SK-N-SH (cell line): ENCODE results near the gene GLIS2.

Experiments used
- EP300 ChIP-seq, 2 experiments: IDR thresholded peaks; 2 replicates each; pipeline versions ENCODE4 v1.4.0 to v1.6.1; 2012; ENCODE audit warnings: borderline replicate concordance in 1 of 2, low read depth in 1 of 2, low read length in 1 of 2
- EZH2phosphoT487 ChIP-seq: fragments of 200-600 bp; sonication (generic); IDR thresholded peaks from 2 replicates; pipeline ENCODE4 v1.6.1; 2017; ENCODE audit warnings: low read depth, mixed run types, mild to moderate bottlenecking, antibody characterized with exemption, moderate library complexity, borderline replicate concordance
- TF ChIP-seq, protein P1 (sequence below): fragments of 200-600 bp; sonication (generic); IDR thresholded peaks from 2 replicates; pipeline ENCODE4 v1.6.1; 2017; ENCODE audit warnings: antibody characterized with exemption, mild to moderate bottlenecking, moderate library complexity

- TF ChIP-seq EZH2phosphoT487 (no peak), EP300 (IDR thresholded peaks at IDR 0.05; ENCODE audit: borderline replicate concordance in 1 of 2, low read depth in 1 of 2, low read length in 1 of 2) (no peak)
- TF ChIP-seq, protein P1, sequence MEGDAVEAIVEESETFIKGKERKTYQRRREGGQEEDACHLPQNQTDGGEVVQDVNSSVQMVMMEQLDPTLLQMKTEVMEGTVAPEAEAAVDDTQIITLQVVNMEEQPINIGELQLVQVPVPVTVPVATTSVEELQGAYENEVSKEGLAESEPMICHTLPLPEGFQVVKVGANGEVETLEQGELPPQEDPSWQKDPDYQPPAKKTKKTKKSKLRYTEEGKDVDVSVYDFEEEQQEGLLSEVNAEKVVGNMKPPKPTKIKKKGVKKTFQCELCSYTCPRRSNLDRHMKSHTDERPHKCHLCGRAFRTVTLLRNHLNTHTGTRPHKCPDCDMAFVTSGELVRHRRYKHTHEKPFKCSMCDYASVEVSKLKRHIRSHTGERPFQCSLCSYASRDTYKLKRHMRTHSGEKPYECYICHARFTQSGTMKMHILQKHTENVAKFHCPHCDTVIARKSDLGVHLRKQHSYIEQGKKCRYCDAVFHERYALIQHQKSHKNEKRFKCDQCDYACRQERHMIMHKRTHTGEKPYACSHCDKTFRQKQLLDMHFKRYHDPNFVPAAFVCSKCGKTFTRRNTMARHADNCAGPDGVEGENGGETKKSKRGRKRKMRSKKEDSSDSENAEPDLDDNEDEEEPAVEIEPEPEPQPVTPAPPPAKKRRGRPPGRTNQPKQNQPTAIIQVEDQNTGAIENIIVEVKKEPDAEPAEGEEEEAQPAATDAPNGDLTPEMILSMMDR = no peak
Observed at GRCh38 chr16:4381935-4382794, 66.3 kb downstream of the GLIS2 start.
